ENCODE data around the gene AIMP1. TPM values are rescaled to one million over a fixed set of nuclear protein-coding genes. Genes with fewer than 3 reads are reported as not detected.

Gene AIMP1
- total and polyA plus RNA-seq, 2 of the 13 experiments (the other 11 are each of a cell fraction or from before 2014, with no cell fraction given) = 28.6 to 82.9 TPM

DNA sequence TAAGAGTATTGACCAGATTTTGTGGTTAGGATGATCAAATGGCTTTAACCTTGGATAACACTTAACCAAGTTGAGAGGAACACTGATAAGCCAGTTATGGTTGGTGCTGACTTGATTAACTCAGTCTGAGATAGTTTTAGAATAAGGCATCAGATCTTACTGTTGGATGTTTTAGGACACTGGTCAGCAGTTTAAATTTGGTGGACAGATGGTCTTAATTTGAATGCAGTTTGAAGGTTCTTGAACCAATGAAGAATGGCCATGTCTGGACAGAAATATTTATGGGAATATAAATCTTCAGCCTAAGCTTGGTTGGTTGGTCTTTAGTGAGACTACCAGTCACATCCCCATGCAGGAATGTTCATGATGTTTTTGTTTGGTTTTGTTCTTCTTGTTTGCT lies 54.8 kb downstream of the AIMP1 start:
- Histone ChIP-seq H3K4me1 (ENCODE audit: insufficient read depth, low read length) (peaks cover 1% of the 10 kb centered on the region; the same call in 1 of the 2 replicates), H3K4me3 (replicated peaks in 1 of 3; ENCODE audit: insufficient read depth in 1 of 3, low read depth in 2 of 3, low read length in 3 of 3) (no peak overlapping the region), H3K27me3 (ENCODE audit: control insufficient read depth in 1 of 2, insufficient read depth in 2 of 2, low read length in 2 of 2) (no peaks in the 10 kb centered on the region), H3K9ac (ENCODE audit: insufficient read depth, low read depth, low read length) (no peak overlapping the region), H2AFZ (ENCODE audit: low read length) (no peak overlapping the region), H3K79me2 (ENCODE audit: insufficient read depth, low read length) (no peaks in the 10 kb centered on the region), H3K36me3 (replicated peaks in 1 of 2; ENCODE audit: control insufficient read depth in 1 of 2, insufficient read depth in 2 of 2, low read length in 2 of 2) (no peaks in the 10 kb centered on the region), H4K20me1 (ENCODE audit: insufficient read depth, low read length) (no peaks in the 10 kb centered on the region), H3K9me3 (ENCODE audit: low read length) (no peaks in the 10 kb centered on the region), H3K4me2 (ENCODE audit: low read depth, low read length) (no peak overlapping the region), H3K27ac (ENCODE audit: extremely low read length, insufficient read depth, low read length) (no peak overlapping the region)
- FAIRE-seq = no peak
- intact Hi-C loops (cut with micrococcal nuclease; ENCODE audit: unreplicated experiment) = no loop called here
- CTCF ChIA-PET (ENCODE audit: low intra/inter-chr PET ratio, low total read pairs) = interaction anchor here (2.5 kb wide), 1 partner anchor 130 kb away, joined by 29 read pairs; no protein-coding TSS in a partner anchor
- ATAC-seq = no peak
- POLR2A ChIA-PET = no interaction called here
- no peak for DNase-seq (ENCODE audit: low spot score)
- TF ChIP-seq PAX8 (CRISPR knock-in tag; IDR thresholded peaks at IDR 0.05; ENCODE audit: borderline replicate concordance) (no peak), XRCC5 (optimal IDR thresholded peaks at IDR 0.05; ENCODE audit: low read length) (no peak), ZBTB21 (CRISPR knock-in tag; IDR thresholded peaks at IDR 0.05) (no peak), ZNF569 (CRISPR knock-in tag; IDR thresholded peaks at IDR 0.05; ENCODE audit: borderline replicate concordance) (no peak), HDAC2 (CRISPR knock-in tag; IDR thresholded peaks at IDR 0.05) (no peak), HNF4A (CRISPR knock-in tag; IDR thresholded peaks at IDR 0.05) (no peak), SSRP1 (CRISPR knock-in tag; IDR thresholded peaks at IDR 0.05) (no peak), NFIB (CRISPR knock-in tag; IDR thresholded peaks at IDR 0.05; ENCODE audit: borderline replicate concordance) (no peak), ZFX (CRISPR knock-in tag; IDR thresholded peaks at IDR 0.05; ENCODE audit: low read depth) (no peak), FOXK1 (CRISPR knock-in tag; IDR thresholded peaks at IDR 0.05; ENCODE audit: borderline replicate concordance, low read depth) (no peak), ARID2 (CRISPR knock-in tag; IDR thresholded peaks at IDR 0.05; ENCODE audit: borderline replicate concordance) (no peak), ZNF619 (CRISPR knock-in tag; IDR thresholded peaks at IDR 0.05) (no peak), RFX3 (CRISPR knock-in tag; IDR thresholded peaks at IDR 0.05) (no peak), ZNF232 (CRISPR knock-in tag; IDR thresholded peaks at IDR 0.05; ENCODE audit: borderline replicate concordance) (no peak)
- TF ChIP-seq, protein P1, sequence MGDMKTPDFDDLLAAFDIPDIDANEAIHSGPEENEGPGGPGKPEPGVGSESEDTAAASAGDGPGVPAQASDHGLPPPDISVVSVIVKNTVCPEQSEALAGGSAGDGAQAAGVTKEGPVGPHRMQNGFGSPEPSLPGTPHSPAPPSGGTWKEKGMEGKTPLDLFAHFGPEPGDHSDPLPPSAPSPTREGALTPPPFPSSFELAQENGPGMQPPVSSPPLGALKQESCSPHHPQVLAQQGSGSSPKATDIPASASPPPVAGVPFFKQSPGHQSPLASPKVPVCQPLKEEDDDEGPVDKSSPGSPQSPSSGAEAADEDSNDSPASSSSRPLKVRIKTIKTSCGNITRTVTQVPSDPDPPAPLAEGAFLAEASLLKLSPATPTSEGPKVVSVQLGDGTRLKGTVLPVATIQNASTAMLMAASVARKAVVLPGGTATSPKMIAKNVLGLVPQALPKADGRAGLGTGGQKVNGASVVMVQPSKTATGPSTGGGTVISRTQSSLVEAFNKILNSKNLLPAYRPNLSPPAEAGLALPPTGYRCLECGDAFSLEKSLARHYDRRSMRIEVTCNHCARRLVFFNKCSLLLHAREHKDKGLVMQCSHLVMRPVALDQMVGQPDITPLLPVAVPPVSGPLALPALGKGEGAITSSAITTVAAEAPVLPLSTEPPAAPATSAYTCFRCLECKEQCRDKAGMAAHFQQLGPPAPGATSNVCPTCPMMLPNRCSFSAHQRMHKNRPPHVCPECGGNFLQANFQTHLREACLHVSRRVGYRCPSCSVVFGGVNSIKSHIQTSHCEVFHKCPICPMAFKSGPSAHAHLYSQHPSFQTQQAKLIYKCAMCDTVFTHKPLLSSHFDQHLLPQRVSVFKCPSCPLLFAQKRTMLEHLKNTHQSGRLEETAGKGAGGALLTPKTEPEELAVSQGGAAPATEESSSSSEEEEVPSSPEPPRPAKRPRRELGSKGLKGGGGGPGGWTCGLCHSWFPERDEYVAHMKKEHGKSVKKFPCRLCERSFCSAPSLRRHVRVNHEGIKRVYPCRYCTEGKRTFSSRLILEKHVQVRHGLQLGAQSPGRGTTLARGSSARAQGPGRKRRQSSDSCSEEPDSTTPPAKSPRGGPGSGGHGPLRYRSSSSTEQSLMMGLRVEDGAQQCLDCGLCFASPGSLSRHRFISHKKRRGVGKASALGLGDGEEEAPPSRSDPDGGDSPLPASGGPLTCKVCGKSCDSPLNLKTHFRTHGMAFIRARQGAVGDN (CRISPR knock-in tag; IDR thresholded peaks at IDR 0.05) = no peak
- TF ChIP-seq, protein P2, sequence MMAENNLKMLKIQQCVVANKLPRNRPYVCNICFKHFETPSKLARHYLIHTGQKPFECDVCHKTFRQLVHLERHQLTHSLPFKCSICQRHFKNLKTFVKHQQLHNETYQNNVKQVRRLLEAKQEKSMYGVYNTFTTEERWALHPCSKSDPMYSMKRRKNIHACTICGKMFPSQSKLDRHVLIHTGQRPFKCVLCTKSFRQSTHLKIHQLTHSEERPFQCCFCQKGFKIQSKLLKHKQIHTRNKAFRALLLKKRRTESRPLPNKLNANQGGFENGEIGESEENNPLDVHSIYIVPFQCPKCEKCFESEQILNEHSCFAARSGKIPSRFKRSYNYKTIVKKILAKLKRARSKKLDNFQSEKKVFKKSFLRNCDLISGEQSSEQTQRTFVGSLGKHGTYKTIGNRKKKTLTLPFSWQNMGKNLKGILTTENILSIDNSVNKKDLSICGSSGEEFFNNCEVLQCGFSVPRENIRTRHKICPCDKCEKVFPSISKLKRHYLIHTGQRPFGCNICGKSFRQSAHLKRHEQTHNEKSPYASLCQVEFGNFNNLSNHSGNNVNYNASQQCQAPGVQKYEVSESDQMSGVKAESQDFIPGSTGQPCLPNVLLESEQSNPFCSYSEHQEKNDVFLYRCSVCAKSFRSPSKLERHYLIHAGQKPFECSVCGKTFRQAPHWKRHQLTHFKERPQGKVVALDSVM (CRISPR knock-in tag; IDR thresholded peaks at IDR 0.05) = no peak
- in situ Hi-C loops (cut with HindIII; ENCODE audit: extremely low pct_ligation_motif_present, low pct_unique_long_range_greater_than_20kb) = loop anchor here (25.0 kb wide), 1 partner anchor 441 kb away; no protein-coding TSS in a partner anchor
- no TSS peak for BruUV-seq (replicated peaks)

All from HepG2 (cell line).